HPDE6-E6E7 (cell line): ENCODE data around the gene POLR2L.

Source experiments
- DNase-seq: peaks from one replicate; pipeline ENCODE4 v3.0.0; 2011; ENCODE audit warnings: missing footprints; ENCODE audit errors: extremely low spot score

The POLR2L gene

GRCh38 chr11:794766-795633 is 47.3 kb downstream of the POLR2L start:
- no peak for DNase-seq

- DNase-seq, result no peak
Observed at GRCh38 chr11:794013-794765, 48.1 kb downstream of the POLR2L start.

- DNase-seq, result no peak
Observed at GRCh38 chr11:793556-793955, 48.8 kb downstream of the POLR2L start.

- no peak for DNase-seq
Observed at GRCh38 chr11:792873-793272, 49.5 kb downstream of the POLR2L start.

- no peak for DNase-seq
Observed at GRCh38 chr11:792535-792821, 49.9 kb downstream of the POLR2L start.

GRCh38 chr11:791658-792534 is 50.4 kb downstream of the POLR2L start:
- DNase-seq, result no peak

GRCh38 chr11:790721-791564 is 51.4 kb downstream of the POLR2L start:
- no peak for DNase-seq

GRCh38 chr11:789943-790342 is 52.4 kb downstream of the POLR2L start, which contains the start of gene CEND1:
TSS of gene CEND1 (minus strand) at chr11:790090. CDS start at chr11:788576, 1,514 bp downstream.
- DNase-seq, result no peak
